ENCODE data around the gene LINGO1.

GRCh38 chr15:77563623-77564156 is 69.0 kb downstream of the LINGO1 start:
- TF ChIP-seq CTCF (IDR thresholded peaks at IDR 0.05) (no peak), POLR2A (IDR thresholded peaks at IDR 0.05) (no peak), POLR2AphosphoS5 (IDR thresholded peaks at IDR 0.05) (no peak), EP300 (IDR thresholded peaks at IDR 0.05) (no peak)
